WTC11 (cell line): ENCODE data around the gene TBC1D10B. TPM values are rescaled to one million over a fixed set of nuclear protein-coding genes. Genes with fewer than 3 reads are reported as not detected.

Experiments
- ATAC-seq: fragments of 200-7000 bp; cut with Tn5 transposase; 2 replicates; pipeline ENCODE4 v1.10.0; 2021; ENCODE audit warnings: mild to moderate bottlenecking, moderate library complexity
- CTCF ChIA-PET: fragments of 300-600 bp; sonication (Branson Sonifier 250); formaldehyde crosslinking; loops from one replicate; lab custom pipeline; 2021; ENCODE audit warnings: antibody characterized with exemption; lab: Charles Lee
- POLR2A ChIA-PET: fragments of 350-600 bp; sonication (Branson Sonifier 250); formaldehyde crosslinking; loops from one replicate; lab custom pipeline; 2021; ENCODE audit warnings: antibody characterized with exemption; lab: Charles Lee
- DNase-seq: peaks from one replicate; pipeline ENCODE4 v3.0.0; 2021; ENCODE audit warnings: low spot score
- H3K27ac Mint-ChIP-seq: 2 replicates; pipeline ENCODE4 v1.8.0; 2021; ENCODE audit warnings: mixed read lengths
- H3K27me3 Mint-ChIP-seq: 2 replicates; pipeline ENCODE4 v1.8.0; 2021; ENCODE audit warnings: low read depth, mild to moderate bottlenecking, moderate library complexity, mixed read lengths
- H3K36me3 Mint-ChIP-seq: 2 replicates; pipeline ENCODE4 v1.8.0; 2021; ENCODE audit warnings: mixed read lengths
- H3K4me1 Mint-ChIP-seq: 2 replicates; pipeline ENCODE4 v1.8.0; 2022; ENCODE audit warnings: mixed read lengths
- H3K4me3 Mint-ChIP-seq: 2 replicates; pipeline ENCODE4 v1.8.0; 2021; ENCODE audit warnings: mild to moderate bottlenecking, moderate library complexity, mixed read lengths
- H3K9me3 Mint-ChIP-seq: 2 replicates; pipeline ENCODE4 v1.8.0; 2021; ENCODE audit warnings: mixed read lengths
- EMX1 ChIP-seq: fragments of 250-450 bp; sonication (Bioruptor Pico); IDR thresholded peaks from 2 replicates; pipeline ENCODE4 v1.8.0; 2021; ENCODE audit warnings: mild to moderate bottlenecking
- FOXP1 ChIP-seq: sonication (generic); formaldehyde crosslinking; IDR thresholded peaks from 2 replicates; pipeline ENCODE4 v1.8.0; 2022; ENCODE audit warnings: missing genetic modification reagents, mild to moderate bottlenecking, moderate library complexity, borderline replicate concordance
- GRHL2 ChIP-seq: fragments of 250-450 bp; sonication (Bioruptor Pico); IDR thresholded peaks from 2 replicates; pipeline ENCODE4 v1.8.0; 2022; ENCODE audit warnings: mild to moderate bottlenecking, moderate library complexity; ENCODE audit not compliant: insufficient replicate concordance, severe bottlenecking
- JAZF1 ChIP-seq: fragments of 250-450 bp; sonication (Bioruptor Pico); IDR thresholded peaks from 2 replicates; pipeline ENCODE4 v1.9.0; 2021; ENCODE audit warnings: moderate library complexity, mild to moderate bottlenecking, inconsistent platforms
- TCF7 ChIP-seq: sonication (generic); formaldehyde crosslinking; IDR thresholded peaks from 2 replicates; pipeline ENCODE4 v1.8.0; 2022; ENCODE audit warnings: mild to moderate bottlenecking, low read depth, missing genetic modification reagents, moderate library complexity
- ZBTB21 ChIP-seq: sonication (generic); formaldehyde crosslinking; IDR thresholded peaks from 2 replicates; pipeline ENCODE4 v1.8.1; 2023; ENCODE audit warnings: mild to moderate bottlenecking, missing genetic modification reagents, borderline replicate concordance
- ZNF317 ChIP-seq: sonication (generic); formaldehyde crosslinking; IDR thresholded peaks from 2 replicates; pipeline ENCODE4 v1.8.1; 2023; ENCODE audit warnings: low read depth, mild to moderate bottlenecking, moderate library complexity, missing genetic modification reagents, borderline replicate concordance
- total RNA-seq: library from RNA; stranded (reverse); gene quantifications from 3 replicates; pipeline ENCODE4 v1.2.3, GENCODE V29; 2021
- TF ChIP-seq, protein P1 (sequence below): sonication (generic); formaldehyde crosslinking; IDR thresholded peaks from 2 replicates; pipeline ENCODE4 v1.8.1; 2023; ENCODE audit warnings: mild to moderate bottlenecking, missing genetic modification reagents, moderate library complexity
- TF ChIP-seq, protein P2 (sequence below): sonication (generic); formaldehyde crosslinking; IDR thresholded peaks from 2 replicates; pipeline ENCODE4 v1.8.1; 2023; ENCODE audit warnings: mild to moderate bottlenecking, missing genetic modification reagents
- TF ChIP-seq, protein P3 (sequence below): fragments of 250-450 bp; sonication (Bioruptor Pico); IDR thresholded peaks from 2 replicates; pipeline ENCODE4 v2.1.2; 2022; ENCODE audit warnings: mild to moderate bottlenecking, moderate library complexity
- TF ChIP-seq, protein P4 (sequence below): sonication (generic); formaldehyde crosslinking; IDR thresholded peaks from 2 replicates; pipeline ENCODE4 v1.8.1; 2023; ENCODE audit warnings: mild to moderate bottlenecking, missing genetic modification reagents, moderate library complexity
- TF ChIP-seq, protein P5 (sequence below): fragments of 250-450 bp; sonication (Bioruptor Pico); conservative IDR thresholded peaks from 2 replicates; pipeline ENCODE4 v1.9.0; 2021; ENCODE audit warnings: mild to moderate bottlenecking
- TF ChIP-seq, protein P6 (sequence below): sonication (generic); formaldehyde crosslinking; IDR thresholded peaks from 2 replicates; pipeline ENCODE4 v1.8.0; 2022; ENCODE audit warnings: mild to moderate bottlenecking, missing genetic modification reagents
- TF ChIP-seq, protein P7 (sequence below): sonication (generic); formaldehyde crosslinking; IDR thresholded peaks from 2 replicates; pipeline ENCODE4 v1.8.0; 2023; ENCODE audit warnings: missing genetic modification reagents, mild to moderate bottlenecking, borderline replicate concordance
- TF ChIP-seq, protein P8 (sequence below): sonication (generic); formaldehyde crosslinking; IDR thresholded peaks from 2 replicates; pipeline ENCODE4 v1.8.1; 2023; ENCODE audit warnings: mild to moderate bottlenecking, missing genetic modification reagents
- TF ChIP-seq, protein P9 (sequence below): sonication (generic); formaldehyde crosslinking; IDR thresholded peaks from 2 replicates; pipeline ENCODE4 v1.8.0; 2023; ENCODE audit warnings: mild to moderate bottlenecking, missing genetic modification reagents

TBC1D10B gene
- total RNA-seq, 1 experiment from 2014 or later: 40.5 TPM

DNA sequence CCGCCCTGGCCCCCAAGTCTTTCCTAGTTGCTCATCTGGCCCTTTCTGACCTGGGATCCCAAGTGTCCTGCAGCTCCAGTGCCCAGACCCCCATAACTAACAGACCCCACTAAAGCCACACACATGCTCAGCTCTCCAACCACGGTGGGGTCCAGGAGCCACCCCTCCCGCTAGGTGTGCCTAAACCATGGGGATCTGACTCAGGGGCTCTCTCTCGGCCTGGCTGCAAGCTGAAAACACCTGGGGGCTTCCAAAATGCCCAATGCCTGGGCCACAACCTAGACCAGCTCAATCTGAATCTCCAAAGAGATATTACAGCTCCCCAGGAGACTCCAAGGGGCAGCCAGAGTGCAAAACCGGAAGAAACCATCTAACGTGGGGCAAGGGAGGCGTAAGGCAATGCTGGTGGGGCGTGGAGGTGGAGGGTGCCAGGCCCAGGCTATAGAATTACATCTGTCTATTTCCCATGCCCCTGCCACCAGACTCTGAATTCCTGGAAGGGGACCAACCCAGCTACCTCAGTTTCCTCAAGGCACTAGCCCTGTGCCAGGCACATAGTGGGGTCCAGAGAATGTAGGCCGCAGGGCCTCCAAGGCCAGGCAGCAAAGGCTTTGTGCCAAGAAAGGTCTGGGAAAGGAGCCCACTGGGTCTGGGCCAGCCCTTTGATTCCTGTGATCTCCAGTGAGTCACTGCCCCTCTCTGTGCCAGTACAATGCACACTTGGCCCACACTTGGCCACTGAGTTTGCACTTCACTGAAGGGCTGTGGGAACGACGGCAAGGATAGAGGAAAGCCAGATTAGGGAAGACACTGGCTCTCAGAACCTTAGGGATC is 18.5 kb downstream of the TBC1D10B start:
- H3K4me3 Mint-ChIP-seq: no peak overlapping the region
- DNase-seq: no peak
- POLR2A ChIA-PET: no interaction called here
- no peak for TF ChIP-seq JAZF1 (CRISPR knock-in tag)
- TF ChIP-seq, protein P1, sequence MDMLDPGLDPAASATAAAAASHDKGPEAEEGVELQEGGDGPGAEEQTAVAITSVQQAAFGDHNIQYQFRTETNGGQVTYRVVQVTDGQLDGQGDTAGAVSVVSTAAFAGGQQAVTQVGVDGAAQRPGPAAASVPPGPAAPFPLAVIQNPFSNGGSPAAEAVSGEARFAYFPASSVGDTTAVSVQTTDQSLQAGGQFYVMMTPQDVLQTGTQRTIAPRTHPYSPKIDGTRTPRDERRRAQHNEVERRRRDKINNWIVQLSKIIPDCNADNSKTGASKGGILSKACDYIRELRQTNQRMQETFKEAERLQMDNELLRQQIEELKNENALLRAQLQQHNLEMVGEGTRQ (CRISPR knock-in tag): no peak
- no peak for TF ChIP-seq ZBTB21 (CRISPR knock-in tag)
- TF ChIP-seq, protein P2, sequence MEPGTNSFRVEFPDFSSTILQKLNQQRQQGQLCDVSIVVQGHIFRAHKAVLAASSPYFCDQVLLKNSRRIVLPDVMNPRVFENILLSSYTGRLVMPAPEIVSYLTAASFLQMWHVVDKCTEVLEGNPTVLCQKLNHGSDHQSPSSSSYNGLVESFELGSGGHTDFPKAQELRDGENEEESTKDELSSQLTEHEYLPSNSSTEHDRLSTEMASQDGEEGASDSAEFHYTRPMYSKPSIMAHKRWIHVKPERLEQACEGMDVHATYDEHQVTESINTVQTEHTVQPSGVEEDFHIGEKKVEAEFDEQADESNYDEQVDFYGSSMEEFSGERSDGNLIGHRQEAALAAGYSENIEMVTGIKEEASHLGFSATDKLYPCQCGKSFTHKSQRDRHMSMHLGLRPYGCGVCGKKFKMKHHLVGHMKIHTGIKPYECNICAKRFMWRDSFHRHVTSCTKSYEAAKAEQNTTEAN: no peak
- TF ChIP-seq EMX1: no peak
- TF ChIP-seq GRHL2 (CRISPR knock-in tag): no peak
- TF ChIP-seq, protein P3, sequence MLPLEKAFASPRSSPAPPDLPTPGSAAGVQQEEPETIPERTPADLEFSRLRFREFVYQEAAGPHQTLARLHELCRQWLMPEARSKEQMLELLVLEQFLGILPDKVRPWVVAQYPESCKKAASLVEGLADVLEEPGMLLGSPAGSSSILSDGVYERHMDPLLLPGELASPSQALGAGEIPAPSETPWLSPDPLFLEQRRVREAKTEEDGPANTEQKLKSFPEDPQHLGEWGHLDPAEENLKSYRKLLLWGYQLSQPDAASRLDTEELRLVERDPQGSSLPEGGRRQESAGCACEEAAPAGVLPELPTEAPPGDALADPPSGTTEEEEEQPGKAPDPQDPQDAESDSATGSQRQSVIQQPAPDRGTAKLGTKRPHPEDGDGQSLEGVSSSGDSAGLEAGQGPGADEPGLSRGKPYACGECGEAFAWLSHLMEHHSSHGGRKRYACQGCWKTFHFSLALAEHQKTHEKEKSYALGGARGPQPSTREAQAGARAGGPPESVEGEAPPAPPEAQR: no peak
- TF ChIP-seq FOXP1 (CRISPR knock-in tag): no peak
- TF ChIP-seq, protein P4, sequence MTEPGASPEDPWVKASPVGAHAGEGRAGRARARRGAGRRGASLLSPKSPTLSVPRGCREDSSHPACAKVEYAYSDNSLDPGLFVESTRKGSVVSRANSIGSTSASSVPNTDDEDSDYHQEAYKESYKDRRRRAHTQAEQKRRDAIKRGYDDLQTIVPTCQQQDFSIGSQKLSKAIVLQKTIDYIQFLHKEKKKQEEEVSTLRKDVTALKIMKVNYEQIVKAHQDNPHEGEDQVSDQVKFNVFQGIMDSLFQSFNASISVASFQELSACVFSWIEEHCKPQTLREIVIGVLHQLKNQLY (CRISPR knock-in tag): no peak
- no peak for TF ChIP-seq TCF7 (CRISPR knock-in tag)
- TF ChIP-seq, protein P5, sequence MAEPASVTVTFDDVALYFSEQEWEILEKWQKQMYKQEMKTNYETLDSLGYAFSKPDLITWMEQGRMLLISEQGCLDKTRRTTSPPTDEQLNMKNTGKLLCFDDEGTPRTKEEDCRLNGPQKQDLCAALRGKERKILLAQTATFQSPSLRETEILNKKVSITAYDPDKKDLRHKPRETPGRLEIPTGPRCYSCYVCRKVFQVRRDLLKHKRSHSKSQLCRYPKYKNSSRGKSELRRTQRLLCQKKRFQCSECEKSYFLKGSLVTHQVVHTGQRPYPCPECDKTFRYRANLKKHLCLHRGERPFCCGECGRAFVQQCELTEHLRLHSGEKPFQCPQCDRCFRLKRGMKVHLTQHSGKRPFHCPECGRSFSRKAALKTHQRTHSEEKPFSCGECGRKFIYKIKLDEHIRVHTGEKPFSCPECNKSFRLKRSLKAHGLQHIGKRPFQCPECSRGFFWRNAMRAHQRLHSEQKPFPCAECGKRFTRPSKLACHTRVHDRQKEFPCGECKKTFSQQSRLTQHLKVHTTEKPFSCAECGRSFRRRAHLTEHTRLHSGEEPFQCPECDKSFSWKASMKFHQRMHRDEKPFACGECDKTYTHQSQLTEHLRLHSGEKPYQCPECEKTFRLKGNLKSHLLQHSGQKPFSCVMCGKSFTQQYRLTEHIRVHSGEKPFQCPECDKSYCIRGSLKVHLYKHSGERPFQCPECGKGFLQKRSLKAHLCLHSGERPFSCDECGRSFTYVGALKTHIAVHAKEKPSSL (CRISPR knock-in tag): no peak
- TF ChIP-seq, protein P6, sequence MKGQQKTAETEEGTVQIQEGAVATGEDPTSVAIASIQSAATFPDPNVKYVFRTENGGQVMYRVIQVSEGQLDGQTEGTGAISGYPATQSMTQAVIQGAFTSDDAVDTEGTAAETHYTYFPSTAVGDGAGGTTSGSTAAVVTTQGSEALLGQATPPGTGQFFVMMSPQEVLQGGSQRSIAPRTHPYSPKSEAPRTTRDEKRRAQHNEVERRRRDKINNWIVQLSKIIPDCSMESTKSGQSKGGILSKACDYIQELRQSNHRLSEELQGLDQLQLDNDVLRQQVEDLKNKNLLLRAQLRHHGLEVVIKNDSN (CRISPR knock-in tag): no peak
- TF ChIP-seq, protein P7, sequence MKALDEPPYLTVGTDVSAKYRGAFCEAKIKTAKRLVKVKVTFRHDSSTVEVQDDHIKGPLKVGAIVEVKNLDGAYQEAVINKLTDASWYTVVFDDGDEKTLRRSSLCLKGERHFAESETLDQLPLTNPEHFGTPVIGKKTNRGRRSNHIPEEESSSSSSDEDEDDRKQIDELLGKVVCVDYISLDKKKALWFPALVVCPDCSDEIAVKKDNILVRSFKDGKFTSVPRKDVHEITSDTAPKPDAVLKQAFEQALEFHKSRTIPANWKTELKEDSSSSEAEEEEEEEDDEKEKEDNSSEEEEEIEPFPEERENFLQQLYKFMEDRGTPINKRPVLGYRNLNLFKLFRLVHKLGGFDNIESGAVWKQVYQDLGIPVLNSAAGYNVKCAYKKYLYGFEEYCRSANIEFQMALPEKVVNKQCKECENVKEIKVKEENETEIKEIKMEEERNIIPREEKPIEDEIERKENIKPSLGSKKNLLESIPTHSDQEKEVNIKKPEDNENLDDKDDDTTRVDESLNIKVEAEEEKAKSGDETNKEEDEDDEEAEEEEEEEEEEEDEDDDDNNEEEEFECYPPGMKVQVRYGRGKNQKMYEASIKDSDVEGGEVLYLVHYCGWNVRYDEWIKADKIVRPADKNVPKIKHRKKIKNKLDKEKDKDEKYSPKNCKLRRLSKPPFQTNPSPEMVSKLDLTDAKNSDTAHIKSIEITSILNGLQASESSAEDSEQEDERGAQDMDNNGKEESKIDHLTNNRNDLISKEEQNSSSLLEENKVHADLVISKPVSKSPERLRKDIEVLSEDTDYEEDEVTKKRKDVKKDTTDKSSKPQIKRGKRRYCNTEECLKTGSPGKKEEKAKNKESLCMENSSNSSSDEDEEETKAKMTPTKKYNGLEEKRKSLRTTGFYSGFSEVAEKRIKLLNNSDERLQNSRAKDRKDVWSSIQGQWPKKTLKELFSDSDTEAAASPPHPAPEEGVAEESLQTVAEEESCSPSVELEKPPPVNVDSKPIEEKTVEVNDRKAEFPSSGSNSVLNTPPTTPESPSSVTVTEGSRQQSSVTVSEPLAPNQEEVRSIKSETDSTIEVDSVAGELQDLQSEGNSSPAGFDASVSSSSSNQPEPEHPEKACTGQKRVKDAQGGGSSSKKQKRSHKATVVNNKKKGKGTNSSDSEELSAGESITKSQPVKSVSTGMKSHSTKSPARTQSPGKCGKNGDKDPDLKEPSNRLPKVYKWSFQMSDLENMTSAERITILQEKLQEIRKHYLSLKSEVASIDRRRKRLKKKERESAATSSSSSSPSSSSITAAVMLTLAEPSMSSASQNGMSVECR: no peak
- TF ChIP-seq ZNF317: no peak
- TF ChIP-seq, protein P8, sequence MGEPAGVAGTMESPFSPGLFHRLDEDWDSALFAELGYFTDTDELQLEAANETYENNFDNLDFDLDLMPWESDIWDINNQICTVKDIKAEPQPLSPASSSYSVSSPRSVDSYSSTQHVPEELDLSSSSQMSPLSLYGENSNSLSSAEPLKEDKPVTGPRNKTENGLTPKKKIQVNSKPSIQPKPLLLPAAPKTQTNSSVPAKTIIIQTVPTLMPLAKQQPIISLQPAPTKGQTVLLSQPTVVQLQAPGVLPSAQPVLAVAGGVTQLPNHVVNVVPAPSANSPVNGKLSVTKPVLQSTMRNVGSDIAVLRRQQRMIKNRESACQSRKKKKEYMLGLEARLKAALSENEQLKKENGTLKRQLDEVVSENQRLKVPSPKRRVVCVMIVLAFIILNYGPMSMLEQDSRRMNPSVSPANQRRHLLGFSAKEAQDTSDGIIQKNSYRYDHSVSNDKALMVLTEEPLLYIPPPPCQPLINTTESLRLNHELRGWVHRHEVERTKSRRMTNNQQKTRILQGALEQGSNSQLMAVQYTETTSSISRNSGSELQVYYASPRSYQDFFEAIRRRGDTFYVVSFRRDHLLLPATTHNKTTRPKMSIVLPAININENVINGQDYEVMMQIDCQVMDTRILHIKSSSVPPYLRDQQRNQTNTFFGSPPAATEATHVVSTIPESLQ (CRISPR knock-in tag): no peak
- TF ChIP-seq, protein P9, sequence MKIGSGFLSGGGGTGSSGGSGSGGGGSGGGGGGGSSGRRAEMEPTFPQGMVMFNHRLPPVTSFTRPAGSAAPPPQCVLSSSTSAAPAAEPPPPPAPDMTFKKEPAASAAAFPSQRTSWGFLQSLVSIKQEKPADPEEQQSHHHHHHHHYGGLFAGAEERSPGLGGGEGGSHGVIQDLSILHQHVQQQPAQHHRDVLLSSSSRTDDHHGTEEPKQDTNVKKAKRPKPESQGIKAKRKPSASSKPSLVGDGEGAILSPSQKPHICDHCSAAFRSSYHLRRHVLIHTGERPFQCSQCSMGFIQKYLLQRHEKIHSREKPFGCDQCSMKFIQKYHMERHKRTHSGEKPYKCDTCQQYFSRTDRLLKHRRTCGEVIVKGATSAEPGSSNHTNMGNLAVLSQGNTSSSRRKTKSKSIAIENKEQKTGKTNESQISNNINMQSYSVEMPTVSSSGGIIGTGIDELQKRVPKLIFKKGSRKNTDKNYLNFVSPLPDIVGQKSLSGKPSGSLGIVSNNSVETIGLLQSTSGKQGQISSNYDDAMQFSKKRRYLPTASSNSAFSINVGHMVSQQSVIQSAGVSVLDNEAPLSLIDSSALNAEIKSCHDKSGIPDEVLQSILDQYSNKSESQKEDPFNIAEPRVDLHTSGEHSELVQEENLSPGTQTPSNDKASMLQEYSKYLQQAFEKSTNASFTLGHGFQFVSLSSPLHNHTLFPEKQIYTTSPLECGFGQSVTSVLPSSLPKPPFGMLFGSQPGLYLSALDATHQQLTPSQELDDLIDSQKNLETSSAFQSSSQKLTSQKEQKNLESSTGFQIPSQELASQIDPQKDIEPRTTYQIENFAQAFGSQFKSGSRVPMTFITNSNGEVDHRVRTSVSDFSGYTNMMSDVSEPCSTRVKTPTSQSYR (CRISPR knock-in tag): no peak
- TF ChIP-seq, all 79 proteins: peak for 0
- Mint-ChIP-seq H3K27me3 (no peaks in the 10 kb centered on the region), H3K9me3 (no peaks in the 10 kb centered on the region), H3K36me3 (peaks cover 28% of the 10 kb centered on the region), H3K4me1 (peaks cover 15% of the 10 kb centered on the region), H3K27ac (no peak overlapping the region)
- CTCF ChIA-PET: interaction anchor here (0.9 kb wide), 1 partner anchor 264 kb away, joined by 3 read pairs; no protein-coding TSS in a partner anchor
- no peak for ATAC-seq
